Thyroid gland (tissue), 4 donors: ENCODE data around the gene PREX1. TPM values are rescaled to one million over a fixed set of nuclear protein-coding genes. Genes with fewer than 3 reads are reported as not detected.
"Not testable (repeated sequence)": the region's sequence is repeated elsewhere in the genome, so short reads cannot be mapped to it uniquely, and the experiment has no call there.

ENCODE experiments used
- DNase-seq, 2 donors: peaks; one replicate each; pipeline ENCODE4 v3.0.0-alpha.2; 2019
- H3K27ac ChIP-seq, 3 donors: fragments of 200-600 bp; sonication (generic); 1 replicate in 2 of 3; 2 replicates in 1 of 3; pipeline ENCODE4 v1.5.1; 2016 to 2019; ENCODE audit warnings: mild to moderate bottlenecking in 1 of 3, moderate library complexity in 1 of 3
- H3K27me3 ChIP-seq: fragments of 200-600 bp; sonication (generic); one replicate; pipeline ENCODE4 v1.5.1; 2019
- H3K36me3 ChIP-seq, 2 donors: fragments of 200-600 bp; sonication (generic); one replicate each; pipeline ENCODE4 v1.5.1; 2016 to 2019
- H3K4me1 ChIP-seq, 2 donors: fragments of 200-600 bp; sonication (generic); one replicate each; pipeline ENCODE4 v1.5.1; 2017 to 2019
- H3K4me3 ChIP-seq, 3 donors: fragments of 200-600 bp; sonication (generic); replicated peaks in 1 of 3; 1 replicate in 2 of 3; 2 replicates in 1 of 3; pipeline ENCODE4 v1.5.1; 2016; ENCODE audit warnings: mild to moderate bottlenecking in 1 of 3
- H3K9me3 ChIP-seq: fragments of 200-600 bp; sonication (generic); one replicate; pipeline ENCODE4 v1.5.1; 2017
- CTCF ChIP-seq, 6 experiments: fragments of 200-600 bp in 3 of 6; fragments of 450-650 bp in 3 of 6; sonication (generic) in 3 of 6; IDR thresholded peaks; one replicate each; pipeline ENCODE4 v1.5.1; 2016 to 2019; ENCODE audit warnings: antibody characterized with exemption in 6 of 6, mild to moderate bottlenecking in 2 of 6, inconsistent platforms in 1 of 6, moderate library complexity in 1 of 6
- POLR2A ChIP-seq, 2 donors: fragments of 450-650 bp; IDR thresholded peaks; one replicate each; pipeline ENCODE4 v1.6.1; 2017; ENCODE audit warnings: antibody characterized with exemption in 2 of 2, mild to moderate bottlenecking in 2 of 2, moderate library complexity in 1 of 2
- WGBS, 2 donors: methylation state at CpG; one replicate each; pipeline ENCODE4 v1.1.5; 2017; 5-methylcytosine and 5-hydroxymethylcytosine counted together
- intact Hi-C: fragments of 100-400 bp; cut with DNase I; formaldehyde crosslinking; loops from one replicate; pipeline ENCODE4 v1.15.1; 2023
- total RNA-seq, 4 donors: library from RNA; depleted of rRNA; stranded (reverse); fragments of >200 nt; gene quantifications; one replicate each; pipeline ENCODE4 v1.2.3, GENCODE V29; 2016

Gene PREX1
- total RNA-seq, 4 donors from 2014 or later = 10.2 to 42.7 (median 18.7) TPM

GRCh38 chr20:48759631-48760245 lies 68.1 kb downstream of the PREX1 start:
- Histone ChIP-seq H3K27me3 (no peaks in the 10 kb centered on the region), H3K9me3 (no peaks in the 10 kb centered on the region), H3K4me1 (peaks cover 7 to 21% of the 10 kb centered on the region in 2 donors), H3K4me3 (no peak overlapping the region), H3K36me3 (no peaks in the 10 kb centered on the region), H3K27ac (peak overlapping the region in 1 of 3 donors; percentile 41)
- WGBS, 2 donors = 56 to 63% methylated on average over 7 of the region's 7 CpGs
- peak; percentile 54 to 59 for DNase-seq
- TF ChIP-seq POLR2A (IDR thresholded peaks at IDR 0.05) = no peak
- intact Hi-C loops = no loop called here

GRCh38 chr20:48758206-48758820 lies 69.5 kb downstream of the PREX1 start:
- 78 to 87% methylated on average over 15 to 16 of the region's 16 CpGs for WGBS, 2 donors
- intact Hi-C loops = no loop called here

GRCh38 chr20:48756774-48757173 lies 71.0 kb downstream of the PREX1 start:
- H3K4me1 ChIP-seq = peaks cover 7 to 17% of the 10 kb centered on the region in 2 donors
- not testable (repeated sequence) for H3K27me3 ChIP-seq
- WGBS, 2 donors = 91 to 93% methylated on average over 6 of the region's 6 CpGs

More at GRCh38 chr20:48758206-48758820, 69.5 kb downstream of the PREX1 start:
- DNase-seq = no peak
- no peak for TF ChIP-seq POLR2A (IDR thresholded peaks at IDR 0.05)
- no peak for TF ChIP-seq CTCF (IDR thresholded peaks at IDR 0.05)
- no peaks in the 10 kb centered on the region for H3K27me3 ChIP-seq
- no peak overlapping the region for H3K27ac ChIP-seq
- no peaks in the 10 kb centered on the region for H3K9me3 ChIP-seq
- no peaks in the 10 kb centered on the region for H3K36me3 ChIP-seq
- peaks cover 7 to 17% of the 10 kb centered on the region in 2 donors for H3K4me1 ChIP-seq
- H3K4me3 ChIP-seq = no peak overlapping the region

GRCh38 chr20:48754292-48754691 lies 73.5 kb downstream of the PREX1 start:
- 81 to 92% methylated on average over 8 of the region's 8 CpGs for WGBS, 2 donors
- TF ChIP-seq POLR2A (IDR thresholded peaks at IDR 0.05) = no peak
- no peak for TF ChIP-seq CTCF (IDR thresholded peaks at IDR 0.05)
- Histone ChIP-seq H3K4me1 (peaks cover 0 to 5% of the 10 kb centered on the region in 2 donors), H3K27ac (no peak overlapping the region), H3K36me3 (no peaks in the 10 kb centered on the region), H3K27me3 (no peaks in the 10 kb centered on the region), H3K4me3 (no peak overlapping the region), H3K9me3 (no peaks in the 10 kb centered on the region)
- intact Hi-C loops = no loop called here
- DNase-seq = no peak

More at GRCh38 chr20:48756774-48757173, 71.0 kb downstream of the PREX1 start:
- intact Hi-C loops, DNase-seq, H3K27ac ChIP-seq, H3K4me3 ChIP-seq, H3K9me3 ChIP-seq, H3K36me3 ChIP-seq: not testable (repeated sequence)

GRCh38 chr20:48752963-48753362 lies 74.8 kb downstream of the PREX1 start:
- H3K9me3 ChIP-seq = no peaks in the 10 kb centered on the region
- no peak for TF ChIP-seq CTCF (IDR thresholded peaks at IDR 0.05)
- no peak for TF ChIP-seq POLR2A (IDR thresholded peaks at IDR 0.05)
- no peaks in the 10 kb centered on the region for H3K4me1 ChIP-seq
- no peak overlapping the region for H3K4me3 ChIP-seq
- WGBS, 2 donors = 85 to 92% methylated on average over 6 of the region's 6 CpGs
- no peaks in the 10 kb centered on the region for H3K27me3 ChIP-seq
- no peak overlapping the region for H3K27ac ChIP-seq
- intact Hi-C loops = no loop called here
- no peaks in the 10 kb centered on the region for H3K36me3 ChIP-seq
- DNase-seq = no peak

GRCh38 chr20:48751871-48752270 lies 75.9 kb downstream of the PREX1 start:
- WGBS, 2 donors = 68% methylated on average over 4 of the region's 4 CpGs
- no peak for DNase-seq
- intact Hi-C loops = no loop called here
- no peaks in the 10 kb centered on the region for H3K27me3 ChIP-seq
- no peaks in the 10 kb centered on the region for H3K9me3 ChIP-seq
- TF ChIP-seq CTCF (IDR thresholded peaks at IDR 0.05) = no peak
- TF ChIP-seq POLR2A (IDR thresholded peaks at IDR 0.05) = no peak
- no peaks in the 10 kb centered on the region for H3K36me3 ChIP-seq
- no peak overlapping the region for H3K4me3 ChIP-seq
- H3K4me1 ChIP-seq = no peaks in the 10 kb centered on the region
- no peak overlapping the region for H3K27ac ChIP-seq
